ENCODE measurements around the gene PLA2G4B. TPM values are rescaled to one million over a fixed set of nuclear protein-coding genes. Genes with fewer than 3 reads are reported as not detected.

Gene PLA2G4B
- total and polyA plus RNA-seq, 10 of the 15 experiments (the other 5 are each of a cell fraction or from before 2014, with no cell fraction given), result 0.22 to 6.6 (median 2.9) TPM

DNA sequence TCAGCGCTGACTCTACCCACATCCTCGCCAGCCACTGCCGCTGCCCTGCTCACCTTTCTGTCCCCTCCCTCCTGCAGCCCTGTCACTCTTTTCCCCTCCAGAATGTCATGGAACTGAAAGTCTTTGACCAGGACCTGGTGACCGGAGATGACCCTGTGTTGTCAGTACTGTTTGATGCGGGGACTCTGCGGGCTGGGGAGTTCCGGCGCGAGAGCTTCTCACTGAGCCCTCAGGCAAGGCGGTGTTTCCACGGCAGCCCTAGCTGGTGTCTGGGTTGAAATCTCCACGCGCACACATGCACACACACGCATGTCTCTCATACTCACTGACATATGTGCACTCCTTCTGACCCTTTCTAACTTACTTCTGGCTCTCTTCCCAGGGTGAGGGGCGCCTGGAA is 2.0 kb downstream of the PLA2G4B start:
- Histone ChIP-seq H3K36me3 (ENCODE audit: control insufficient read depth in 2 of 2, insufficient read depth in 2 of 2, low read length in 1 of 2) (no peaks in the 10 kb centered on the region), H3K27ac (ENCODE audit: control insufficient read depth, insufficient read depth) (no peak overlapping the region), H3K27me3 (replicated peaks in 1 of 2; ENCODE audit: control insufficient read depth in 2 of 2, insufficient read depth in 2 of 2, low read length in 1 of 2) (no peaks in the 10 kb centered on the region), H3K4me3 (no peak overlapping the region), H3K4me2 (ENCODE audit: control insufficient read depth, insufficient read depth) (no peak overlapping the region), H3K9ac (ENCODE audit: control insufficient read depth, insufficient read depth, low read length) (no peak overlapping the region), H2AFZ (ENCODE audit: control insufficient read depth, low read depth, low read length) (no peak overlapping the region), H3K9me3 (replicated peaks; ENCODE audit: control insufficient read depth, insufficient read depth, low read length) (no peaks in the 10 kb centered on the region), H4K20me1 (ENCODE audit: control insufficient read depth, insufficient read depth) (no peaks in the 10 kb centered on the region), H3K4me1 (ENCODE audit: control insufficient read depth, insufficient read depth, low read length) (no peaks in the 10 kb centered on the region), H3K79me2 (ENCODE audit: control insufficient read depth, insufficient read depth, low read length) (no peaks in the 10 kb centered on the region)
- no peak for ATAC-seq
- no peak for DNase-seq (ENCODE audit: low read depth, low spot score)
- RAD21 ChIA-PET (ENCODE audit: unreplicated experiment), result no interaction called here
- SMC1A ChIA-PET (ENCODE audit: uncharacterized antibody, unreplicated experiment), result no interaction called here
- in situ Hi-C loops (cut with MboI), result no loop called here
- intact Hi-C loops (cut with micrococcal nuclease; ENCODE audit: unreplicated experiment), result no loop called here
- no TSS peak for BruUV-seq (replicated peaks)
- CTCF ChIA-PET, result no interaction called here
- POLR2A ChIA-PET, result no interaction called here
- FAIRE-seq, result no peak
- WGBS (ENCODE audit: insufficient coverage, insufficient replicate concordance, low lambda C conversion rate, missing lambda C conversion rate), result 81% methylated on average over 15 of the region's 15 CpGs
- TF ChIP-seq NRF1 (conservative IDR thresholded peaks at IDR 0.05; ENCODE audit: low read depth, low read length) (no peak), HDAC2 (IDR thresholded peaks at IDR 0.05) (no peak), NR2C2 (IDR thresholded peaks at IDR 0.05; ENCODE audit: borderline replicate concordance, control insufficient read depth, insufficient read length, low read depth) (no peak), SP1 (IDR thresholded peaks at IDR 0.05; ENCODE audit: low read depth, low read length) (no peak), EZH2 (IDR thresholded peaks at IDR 0.05; ENCODE audit: borderline replicate concordance, control insufficient read depth, low read depth, low read length) (no peak), ZNF592 (IDR thresholded peaks at IDR 0.05) (no peak), ZNF274 (IDR thresholded peaks at IDR 0.05; ENCODE audit: insufficient read depth, insufficient read length) (no peak), IKZF2 (IDR thresholded peaks at IDR 0.05) (no peak), BCL11A (IDR thresholded peaks at IDR 0.05; ENCODE audit: low read depth, low read length) (no peak), TARDBP (IDR thresholded peaks at IDR 0.05; ENCODE audit: borderline replicate concordance) (no peak), SMC3 (IDR thresholded peaks at IDR 0.05; ENCODE audit: borderline replicate concordance, low read length) (no peak), TCF3 (IDR thresholded peaks at IDR 0.05; ENCODE audit: borderline replicate concordance, insufficient read depth, low read depth, low read length) (no peak), SPI1 (IDR thresholded peaks at IDR 0.05; ENCODE audit: borderline replicate concordance, insufficient read depth, low read depth, low read length) (no peak), SRF (IDR thresholded peaks at IDR 0.05; ENCODE audit: low read depth in 2 of 2, low read length in 2 of 2) (no peak), POLR2A (IDR thresholded peaks at IDR 0.05; ENCODE audit: low read depth, low read length) (no peak), RB1 (IDR thresholded peaks at IDR 0.05; ENCODE audit: borderline replicate concordance) (no peak), RFX5 (IDR thresholded peaks at IDR 0.05; ENCODE audit: low read depth, low read length) (no peak), RELA (IDR thresholded peaks at IDR 0.05; ENCODE audit: borderline replicate concordance, partially characterized antibody) (no peak)
- TF ChIP-seq, protein P1, sequence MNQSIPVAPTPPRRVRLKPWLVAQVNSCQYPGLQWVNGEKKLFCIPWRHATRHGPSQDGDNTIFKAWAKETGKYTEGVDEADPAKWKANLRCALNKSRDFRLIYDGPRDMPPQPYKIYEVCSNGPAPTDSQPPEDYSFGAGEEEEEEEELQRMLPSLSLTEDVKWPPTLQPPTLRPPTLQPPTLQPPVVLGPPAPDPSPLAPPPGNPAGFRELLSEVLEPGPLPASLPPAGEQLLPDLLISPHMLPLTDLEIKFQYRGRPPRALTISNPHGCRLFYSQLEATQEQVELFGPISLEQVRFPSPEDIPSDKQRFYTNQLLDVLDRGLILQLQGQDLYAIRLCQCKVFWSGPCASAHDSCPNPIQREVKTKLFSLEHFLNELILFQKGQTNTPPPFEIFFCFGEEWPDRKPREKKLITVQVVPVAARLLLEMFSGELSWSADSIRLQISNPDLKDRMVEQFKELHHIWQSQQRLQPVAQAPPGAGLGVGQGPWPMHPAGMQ (IDR thresholded peaks at IDR 0.05; ENCODE audit: borderline replicate concordance), result no peak
- TF ChIP-seq, protein P2, sequence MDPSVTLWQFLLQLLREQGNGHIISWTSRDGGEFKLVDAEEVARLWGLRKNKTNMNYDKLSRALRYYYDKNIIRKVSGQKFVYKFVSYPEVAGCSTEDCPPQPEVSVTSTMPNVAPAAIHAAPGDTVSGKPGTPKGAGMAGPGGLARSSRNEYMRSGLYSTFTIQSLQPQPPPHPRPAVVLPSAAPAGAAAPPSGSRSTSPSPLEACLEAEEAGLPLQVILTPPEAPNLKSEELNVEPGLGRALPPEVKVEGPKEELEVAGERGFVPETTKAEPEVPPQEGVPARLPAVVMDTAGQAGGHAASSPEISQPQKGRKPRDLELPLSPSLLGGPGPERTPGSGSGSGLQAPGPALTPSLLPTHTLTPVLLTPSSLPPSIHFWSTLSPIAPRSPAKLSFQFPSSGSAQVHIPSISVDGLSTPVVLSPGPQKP (IDR thresholded peaks at IDR 0.05; ENCODE audit: low read depth, low read length), result no peak

All from GM12878 (cell line).